GM12872 (cell line): ENCODE results near the gene CHD2.

Experiments used
- TF ChIP-seq, protein P1 (sequence below): IDR thresholded peaks from 3 replicates; pipeline ENCODE4 v1.5.1; 2011; ENCODE audit warnings: low read depth, mild to moderate bottlenecking, low read length, moderate library complexity; ENCODE audit not compliant: insufficient read depth

CHD2 gene

GRCh38 chr15:93057618-93058017, 157.5 kb downstream of the CHD2 start:
- TF ChIP-seq, protein P1, sequence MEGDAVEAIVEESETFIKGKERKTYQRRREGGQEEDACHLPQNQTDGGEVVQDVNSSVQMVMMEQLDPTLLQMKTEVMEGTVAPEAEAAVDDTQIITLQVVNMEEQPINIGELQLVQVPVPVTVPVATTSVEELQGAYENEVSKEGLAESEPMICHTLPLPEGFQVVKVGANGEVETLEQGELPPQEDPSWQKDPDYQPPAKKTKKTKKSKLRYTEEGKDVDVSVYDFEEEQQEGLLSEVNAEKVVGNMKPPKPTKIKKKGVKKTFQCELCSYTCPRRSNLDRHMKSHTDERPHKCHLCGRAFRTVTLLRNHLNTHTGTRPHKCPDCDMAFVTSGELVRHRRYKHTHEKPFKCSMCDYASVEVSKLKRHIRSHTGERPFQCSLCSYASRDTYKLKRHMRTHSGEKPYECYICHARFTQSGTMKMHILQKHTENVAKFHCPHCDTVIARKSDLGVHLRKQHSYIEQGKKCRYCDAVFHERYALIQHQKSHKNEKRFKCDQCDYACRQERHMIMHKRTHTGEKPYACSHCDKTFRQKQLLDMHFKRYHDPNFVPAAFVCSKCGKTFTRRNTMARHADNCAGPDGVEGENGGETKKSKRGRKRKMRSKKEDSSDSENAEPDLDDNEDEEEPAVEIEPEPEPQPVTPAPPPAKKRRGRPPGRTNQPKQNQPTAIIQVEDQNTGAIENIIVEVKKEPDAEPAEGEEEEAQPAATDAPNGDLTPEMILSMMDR = no peak

GRCh38 chr15:93058128-93058527, 158.0 kb downstream of the CHD2 start:
- TF ChIP-seq, protein P1 = no peak

DNA sequence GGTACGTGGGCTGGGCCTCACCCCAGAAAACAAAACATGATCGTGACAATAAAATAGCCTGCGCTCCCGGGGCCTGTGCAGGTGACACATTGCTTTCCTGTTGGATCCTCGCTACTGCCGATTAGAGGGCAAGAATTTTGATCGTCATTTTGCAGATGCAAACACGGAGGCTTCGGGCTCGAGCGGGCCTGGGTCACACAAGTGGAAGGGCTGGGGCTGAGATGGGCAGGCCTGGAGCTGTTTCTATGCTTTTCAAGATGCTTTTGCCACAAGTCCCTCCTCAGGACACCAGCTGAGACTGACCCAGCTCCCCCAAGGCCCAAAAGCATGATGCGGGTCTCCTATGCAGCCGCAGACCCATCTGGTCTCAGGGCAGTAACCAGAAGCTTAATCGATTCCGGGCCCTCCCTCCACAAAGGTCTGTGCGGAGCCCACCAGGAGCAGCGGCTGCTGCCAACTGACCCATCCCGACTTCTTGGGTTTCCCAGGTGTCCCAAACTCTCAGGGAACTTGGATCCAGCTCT, 158.8 kb downstream of the CHD2 start:
- TF ChIP-seq, protein P1 = no peak

DNA sequence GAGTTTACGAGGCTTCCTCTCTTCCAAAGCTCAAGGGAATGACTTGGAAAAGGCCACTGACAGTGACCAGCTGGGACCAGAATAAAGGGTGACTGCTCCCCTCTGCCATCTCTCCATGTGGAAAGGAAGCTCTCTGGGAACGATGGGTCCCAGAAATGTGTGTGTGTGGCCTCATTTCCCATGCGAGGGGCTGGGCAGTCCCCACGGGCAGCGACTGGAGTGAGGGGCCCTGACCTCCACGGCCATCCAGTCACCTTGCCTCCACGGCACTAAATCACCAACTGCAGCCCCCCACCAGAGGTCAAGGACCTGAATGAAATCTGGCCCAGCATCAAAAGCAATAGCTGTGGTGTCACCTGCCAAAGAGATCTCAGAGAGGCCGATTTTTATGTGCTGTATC, 159.3 kb downstream of the CHD2 start:
- TF ChIP-seq, protein P1 = no peak

GRCh38 chr15:93060336-93061248, 160.5 kb downstream of the CHD2 start:
- TF ChIP-seq, protein P1 = no peak

DNA sequence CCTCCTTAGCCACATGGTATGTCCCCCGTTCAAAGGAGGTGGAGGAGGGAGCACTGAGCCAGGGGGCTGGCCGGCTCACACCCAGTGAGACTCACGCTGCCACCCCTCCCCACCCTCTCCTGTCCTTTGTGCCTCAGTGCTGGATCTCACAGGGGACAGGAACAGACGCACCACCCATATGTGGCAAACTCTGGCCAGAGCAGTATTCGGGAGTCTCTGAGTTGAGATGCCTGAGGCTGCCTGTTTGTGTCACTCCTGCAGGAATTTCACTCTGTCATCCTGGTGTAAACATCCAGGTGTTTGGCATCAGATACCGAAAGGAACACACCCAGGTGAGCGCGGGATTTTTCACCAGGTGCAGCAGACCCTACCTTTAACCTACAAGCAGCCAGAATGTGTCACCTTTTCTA, 163.1 kb downstream of the CHD2 start:
- TF ChIP-seq, protein P1 = no peak

DNA sequence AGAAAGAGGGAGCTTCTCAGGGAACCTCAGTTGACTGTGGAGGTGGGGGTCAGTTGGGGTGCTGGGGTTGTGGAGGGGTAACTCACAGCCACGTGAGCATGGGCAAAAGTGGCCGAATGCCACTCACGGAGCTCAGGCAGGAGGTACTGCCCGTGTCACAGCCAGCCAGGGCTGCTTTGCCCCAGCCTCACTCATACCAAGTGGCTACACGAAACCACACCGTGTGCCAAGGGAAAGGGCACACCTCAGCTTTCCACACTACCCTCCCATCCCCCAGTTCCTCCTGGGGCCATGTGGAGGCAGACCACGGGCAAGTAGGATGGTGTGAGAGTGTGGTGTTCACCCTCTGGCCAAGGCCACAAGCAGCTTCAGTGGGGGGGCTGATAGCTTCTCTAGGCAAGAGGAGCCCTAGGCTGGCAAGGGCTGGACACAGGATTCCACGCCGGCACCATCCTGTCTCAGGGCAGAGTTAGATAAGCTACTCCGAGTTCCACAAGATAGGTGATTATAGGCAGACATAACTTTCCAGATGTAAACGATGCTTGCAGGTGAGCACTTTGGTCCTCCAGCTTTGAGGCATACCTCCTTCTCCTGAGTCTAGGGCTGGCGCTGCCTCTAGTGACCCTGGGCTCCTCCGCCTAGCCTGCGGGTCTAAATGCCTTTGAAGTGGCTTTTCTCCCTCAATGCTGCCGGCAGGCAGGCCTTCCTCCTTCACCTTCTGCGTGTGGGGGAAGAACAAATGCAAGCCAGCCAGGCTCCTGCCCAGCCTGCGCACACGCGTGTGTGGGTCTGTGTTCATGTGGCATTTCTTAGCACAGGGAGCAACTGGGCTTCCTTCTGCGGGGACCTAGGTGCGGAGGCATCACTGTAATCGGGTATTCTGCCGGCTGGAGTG, 163.9 kb downstream of the CHD2 start:
- TF ChIP-seq, protein P1 = no peak
